ENCODE data around the gene MACROH2A2. TPM values are rescaled to one million over a fixed set of nuclear protein-coding genes. Genes with fewer than 3 reads are reported as not detected.

MACROH2A2 gene
- total RNA-seq, 1 experiment from 2014 or later = 11.3 TPM

GRCh38 chr10:70135046-70135445 is 82.4 kb downstream of the MACROH2A2 start:
- Histone ChIP-seq H3K79me1 (ENCODE audit: insufficient read depth, low read depth, low read length, poor library complexity, severe bottlenecking) (no peaks in the 10 kb centered on the region), H4K8ac (replicated peaks; ENCODE audit: insufficient read length, low read depth, low read length) (no peak overlapping the region), H4K91ac (ENCODE audit: insufficient read length, low read depth, low read length) (no peak overlapping the region), H3K4me2 (ENCODE audit: insufficient read depth, insufficient read length, low read length) (no peak overlapping the region), H2AFZ (ENCODE audit: low read length) (no peak overlapping the region), H3K14ac (ENCODE audit: insufficient read depth, low read length) (no peak overlapping the region), H3K27me3 (ENCODE audit: insufficient read depth, low read length) (no peaks in the 10 kb centered on the region; the same call in 1 of the 2 replicates), H4K20me1 (ENCODE audit: control insufficient read depth, insufficient read depth, insufficient read length) (no peaks in the 10 kb centered on the region), H3K79me2 (ENCODE audit: insufficient read depth, low read length) (no peaks in the 10 kb centered on the region), H4K5ac (ENCODE audit: insufficient read length, low read depth, low read length) (no peak overlapping the region), H2BK15ac (ENCODE audit: low read depth, low read length) (no peak overlapping the region), H2BK120ac (ENCODE audit: low read depth, low read length, poor library complexity, severe bottlenecking) (no peak overlapping the region), H2BK20ac (ENCODE audit: low read depth, low read length, poor library complexity, severe bottlenecking) (no peak overlapping the region), H3K23ac (ENCODE audit: insufficient read length, low read depth, low read length) (no peak overlapping the region), H3T11ph (ENCODE audit: low read length) (no peak overlapping the region), H2BK5ac (ENCODE audit: insufficient read length, low read length) (no peak overlapping the region), H3K4me1 (ENCODE audit: insufficient read depth, low read length) (no peaks in the 10 kb centered on the region), H3K9ac (ENCODE audit: extremely low read depth, insufficient read length, low read length) (no peak overlapping the region), H3K56ac (ENCODE audit: insufficient read length, low read depth, low read length) (no peak overlapping the region), H2BK12ac (ENCODE audit: insufficient read length, low read depth, low read length) (no peak overlapping the region), H3K23me2 (ENCODE audit: insufficient read length, low read depth, low read length, poor library complexity, severe bottlenecking) (peaks cover 13% of the 10 kb centered on the region), H2AK5ac (ENCODE audit: insufficient read length, low read length) (no peak overlapping the region), H3K27ac (ENCODE audit: insufficient read length, low read depth, low read length) (no peak overlapping the region), H3K4ac (ENCODE audit: low read depth, low read length) (no peak overlapping the region), H3K9me3 (ENCODE audit: control insufficient read depth, low read depth, low read length) (no peaks in the 10 kb centered on the region), H3K18ac (ENCODE audit: insufficient read length, low read depth, low read length) (no peak overlapping the region)
- no peak for DNase-seq
- WGBS (ENCODE audit: extremely low coverage, insufficient read length, low lambda C conversion rate) = no CpG with 5 or more reads among the region's 3 CpGs
- H3K9me3 Mint-ChIP-seq = no peaks in the 10 kb centered on the region
- no peak overlapping the region for H3K27ac Mint-ChIP-seq
- TF ChIP-seq CTCF (conservative IDR thresholded peaks at IDR 0.05) = no peak
- H3K27me3 Mint-ChIP-seq (ENCODE audit: low read depth) = peaks cover 34% of the 10 kb centered on the region
- peaks cover 15 to 17% of the 10 kb centered on the region in 2 experiments for H3K4me1 Mint-ChIP-seq
- no peaks in the 10 kb centered on the region for H3K36me3 Mint-ChIP-seq (ENCODE audit: insufficient read depth in 1 of 3, low read depth in 3 of 3)
- H3K4me3 Mint-ChIP-seq = no peak overlapping the region

All from H9 (cell line).